LoVo (cell line): Measurements from ENCODE around the gene PCIF1.
"Not testable (repeated sequence)": the region's sequence is repeated elsewhere in the genome, so short reads cannot be mapped to it uniquely, and the experiment has no call there.

Experiments used
- DNase-seq: peaks from one replicate; pipeline ENCODE4 v3.0.0-alpha.2; 2016; ENCODE audit warnings: low spot score

PCIF1 gene

DNA sequence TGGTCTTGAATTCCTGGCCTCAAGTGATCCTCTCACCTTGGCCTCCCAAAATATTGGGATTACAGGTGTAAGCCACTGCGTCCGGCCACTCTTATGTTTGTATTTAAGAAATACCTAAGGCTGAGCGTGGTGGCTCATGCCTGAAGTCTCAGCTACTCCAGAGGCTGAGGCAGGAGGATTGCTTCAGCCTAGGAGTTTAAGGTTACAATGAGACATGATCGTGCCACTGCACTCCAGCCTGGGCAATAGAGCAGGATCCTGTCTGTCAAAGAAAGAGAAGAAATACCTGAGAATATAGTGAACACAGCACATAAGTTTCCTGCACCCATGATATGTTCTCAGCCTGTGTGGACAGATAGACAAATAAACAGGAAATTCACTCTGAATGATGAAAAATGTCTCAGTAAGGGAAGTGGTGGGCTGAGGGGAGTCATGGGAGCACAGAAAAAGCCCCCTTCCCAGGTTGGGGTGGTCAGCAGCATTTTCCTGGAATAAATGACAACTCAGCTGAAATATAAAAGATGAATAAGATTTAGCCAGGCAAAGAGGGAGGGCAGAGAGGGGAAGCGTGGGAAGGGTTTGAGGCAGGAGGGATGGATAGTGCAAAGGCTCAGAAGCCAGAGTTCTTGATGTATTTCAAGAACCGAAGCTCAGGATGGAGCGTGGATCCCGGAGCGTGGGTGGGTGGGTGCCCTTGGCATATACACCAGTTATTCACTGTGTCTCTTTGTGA is 60.4 kb downstream of the PCIF1 start:
- DNase-seq, result no peak

DNA sequence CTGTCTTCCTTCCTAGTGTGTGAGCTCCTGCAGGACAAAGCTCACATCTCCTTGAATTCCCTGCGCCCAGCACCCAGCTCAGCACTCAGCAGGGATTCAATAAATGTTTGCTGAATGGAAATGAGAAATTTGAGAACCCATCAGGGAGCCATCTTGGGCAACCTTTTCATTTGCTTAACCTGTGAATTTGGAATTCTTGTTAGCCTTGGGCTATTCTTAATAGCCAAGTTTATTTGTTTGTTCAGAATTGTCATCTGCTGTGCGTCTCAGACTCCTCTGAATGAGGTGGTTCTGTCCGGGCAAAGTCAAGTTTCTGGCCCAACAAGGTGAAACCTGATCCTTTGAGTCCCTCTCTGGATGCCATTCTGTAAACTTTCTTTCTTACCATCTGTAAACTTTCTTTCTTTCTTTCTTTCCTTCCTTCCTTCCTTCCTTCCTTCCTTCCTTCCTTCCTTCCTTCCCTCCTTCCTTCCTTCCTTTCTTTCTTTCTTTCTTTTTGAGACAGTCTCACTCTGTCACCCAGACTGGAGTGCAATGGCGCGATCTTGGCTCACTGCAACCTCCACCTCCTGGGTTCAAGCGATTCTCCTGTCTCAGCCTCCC is 61.1 kb downstream of the PCIF1 start:
- DNase-seq, result not testable (repeated sequence)

DNA sequence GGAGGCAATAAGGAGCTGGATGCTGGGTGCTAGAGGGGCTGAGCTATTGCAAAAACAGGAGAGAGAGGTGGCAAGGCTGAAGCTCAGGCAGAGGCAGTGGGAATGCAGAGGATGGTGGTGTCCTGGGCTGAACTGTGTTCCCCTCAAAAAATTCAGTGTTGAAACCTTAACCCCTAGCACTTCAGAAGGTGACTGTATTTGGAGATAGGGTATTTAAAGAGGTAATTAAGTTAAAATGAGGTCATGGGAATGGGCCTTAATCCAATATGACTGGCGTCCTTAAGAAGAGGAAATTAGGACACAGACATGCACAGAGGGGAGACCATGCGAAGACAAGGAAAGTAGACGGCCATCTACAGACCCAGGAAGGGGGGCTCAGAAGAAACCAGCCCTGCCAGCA is 62.7 kb downstream of the PCIF1 start:
- DNase-seq, result no peak
